Activated CD4-positive, alpha-beta T cell treated with anti-CD3 and anti-CD28 coated beads for 24 hours (primary cell): ENCODE data around the gene LDLRAD2.

Experiments used
- DNase-seq, 2 donors: peaks; one replicate each; pipeline ENCODE4 v3.0.0-alpha.2; 2020; ENCODE audit warnings: low read depth in 2 of 2

Gene LDLRAD2

DNA sequence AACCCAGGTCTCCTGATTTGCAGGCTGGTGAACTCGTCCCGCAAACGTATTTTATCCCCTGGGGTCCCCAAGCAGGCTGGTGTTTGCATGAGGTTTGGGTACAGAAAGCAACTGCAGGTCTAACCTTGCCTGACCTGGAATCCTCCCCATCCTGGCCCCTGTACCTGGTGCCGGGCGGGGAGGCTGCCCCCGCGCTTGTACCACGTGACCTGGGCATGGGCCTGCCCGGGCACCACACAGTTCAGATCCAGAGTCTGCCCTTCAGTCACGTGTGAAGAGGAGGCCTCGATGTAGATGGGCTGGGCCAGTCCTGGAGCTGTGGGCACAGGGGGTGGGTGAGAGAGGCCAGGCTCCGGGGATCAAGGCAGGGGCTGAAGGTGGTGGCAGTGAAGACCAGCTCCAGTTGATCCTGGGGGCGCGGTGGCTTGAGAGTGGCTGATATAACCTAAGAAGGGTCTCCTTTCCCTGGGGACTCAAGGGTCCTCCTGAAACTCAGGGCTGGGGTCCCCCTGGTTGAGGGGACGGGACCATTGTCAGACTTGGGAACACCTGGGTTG, 30.6 kb downstream of the LDLRAD2 start:
- no peak for DNase-seq

DNA sequence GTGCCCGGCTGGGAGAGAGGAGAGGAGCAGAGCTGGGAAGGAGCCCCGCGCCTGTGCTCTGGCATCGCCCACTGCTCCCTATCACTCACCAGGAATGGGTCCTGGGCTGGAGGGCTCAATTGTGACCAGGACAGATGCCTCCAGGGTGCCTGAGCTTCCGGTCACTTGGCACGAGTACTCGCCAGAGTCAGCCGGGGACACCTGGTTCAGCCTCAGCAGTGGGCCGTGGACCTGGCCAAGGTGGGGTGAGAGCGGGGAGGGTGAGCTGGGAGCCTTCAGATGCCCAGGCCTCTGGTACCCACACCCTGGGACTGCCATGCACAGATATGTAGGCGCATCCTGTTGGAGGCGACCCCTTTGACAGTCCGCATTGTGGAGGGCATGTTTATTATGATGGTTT, 31.1 kb downstream of the LDLRAD2 start:
- no peak for DNase-seq

GRCh38 chr1:21843996-21844395, 31.9 kb downstream of the LDLRAD2 start:
- DNase-seq = no peak

GRCh38 chr1:21845646-21846641, 33.9 kb downstream of the LDLRAD2 start:
- no peak for DNase-seq

- no peak for DNase-seq
These were observed 35.4 kb downstream of the LDLRAD2 start for GRCh38 chr1:21847223-21848205.

GRCh38 chr1:21848524-21849174, 36.6 kb downstream of the LDLRAD2 start:
- no peak for DNase-seq

DNA sequence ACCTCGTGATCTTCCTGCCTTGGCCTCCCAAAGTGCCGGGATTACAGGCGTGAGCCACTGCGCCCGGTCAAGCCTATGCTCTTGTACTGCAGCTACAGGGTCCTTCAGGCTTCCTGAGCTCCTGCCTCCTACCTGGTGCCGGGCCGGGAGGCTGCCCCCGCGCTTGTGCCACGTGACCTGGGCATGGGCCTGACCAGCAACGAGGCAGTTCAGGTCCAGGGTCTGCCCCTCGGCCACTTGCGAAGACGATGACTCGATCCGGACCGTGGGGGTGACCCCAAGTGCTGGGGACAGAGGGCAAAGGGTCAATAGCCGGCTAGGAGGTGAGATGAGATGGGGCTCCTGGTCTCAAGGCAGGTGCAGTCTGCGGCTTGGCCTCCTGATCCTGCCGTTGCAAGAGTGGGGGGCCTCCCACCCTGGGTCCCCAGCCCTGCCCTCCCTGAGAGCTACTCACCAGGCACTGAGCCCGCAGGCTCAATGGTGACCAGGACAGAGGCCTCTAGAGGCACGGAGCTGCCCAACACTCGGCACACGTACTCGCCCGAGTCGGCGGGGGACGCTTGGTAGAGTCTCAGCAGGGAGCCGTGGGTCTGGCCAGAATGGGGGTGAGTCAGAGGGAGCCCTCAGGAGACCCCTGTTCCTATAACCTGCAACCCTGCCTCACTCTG, 38.0 kb downstream of the LDLRAD2 start:
- DNase-seq = no peak

GRCh38 chr1:21851430-21852250, 39.6 kb downstream of the LDLRAD2 start:
- no peak for DNase-seq

- DNase-seq = no peak
These were observed 40.4 kb downstream of the LDLRAD2 start for GRCh38 chr1:21852282-21853130.

- DNase-seq = no peak
These were observed 41.0 kb downstream of the LDLRAD2 start for GRCh38 chr1:21853131-21853427.

DNA sequence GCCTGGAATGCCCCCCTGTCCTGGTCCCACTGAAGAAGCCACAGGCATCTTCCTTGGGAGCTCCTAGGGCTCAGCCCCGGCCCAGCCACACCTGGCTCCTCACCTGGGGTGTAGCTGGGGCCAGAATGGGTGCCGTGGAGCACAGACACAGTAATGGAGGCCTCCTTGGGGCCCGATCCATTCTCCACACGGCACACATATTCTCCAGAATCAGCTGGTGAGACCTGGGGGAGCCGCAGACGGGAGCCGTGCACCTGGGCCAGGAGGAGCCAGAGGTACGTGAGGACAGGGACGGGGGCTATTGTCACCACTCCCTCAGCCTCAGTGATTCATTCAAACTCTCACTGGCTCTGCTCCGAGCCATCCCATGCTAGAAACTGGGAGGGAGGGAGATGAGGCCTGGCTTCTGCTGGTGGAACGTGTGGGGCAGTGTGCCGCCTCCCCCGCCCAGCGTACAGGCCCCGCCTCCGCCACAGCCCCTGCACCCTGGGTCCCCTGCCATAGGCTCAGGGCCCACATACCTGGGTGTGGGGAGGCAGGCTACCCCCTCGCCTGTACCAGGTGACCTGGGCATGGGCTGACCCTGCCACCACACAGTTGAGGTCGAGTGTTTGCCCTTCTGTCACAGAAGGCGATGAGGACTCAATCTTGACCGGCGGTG, 42.2 kb downstream of the LDLRAD2 start:
- DNase-seq = no peak

- DNase-seq = no peak
These were observed 42.7 kb downstream of the LDLRAD2 start for GRCh38 chr1:21854751-21855131.

GRCh38 chr1:21855257-21856096, 43.4 kb downstream of the LDLRAD2 start:
- DNase-seq = no peak

- DNase-seq = no peak
These were observed 45.2 kb downstream of the LDLRAD2 start for GRCh38 chr1:21857142-21857839.

- no peak for DNase-seq
These were observed 46.0 kb downstream of the LDLRAD2 start for GRCh38 chr1:21857840-21858670.

GRCh38 chr1:21859669-21860179, 47.7 kb downstream of the LDLRAD2 start:
- DNase-seq = no peak
